ENCODE results near the gene GPRC5A. TPM values are rescaled to one million over a fixed set of nuclear protein-coding genes. Genes with fewer than 3 reads are reported as not detected.

Gene GPRC5A
- total and polyA plus RNA-seq, 10 of the 15 experiments (the other 5 are each of a cell fraction or from before 2014, with no cell fraction given), result 0.10 to 2.8 (median 1.1) TPM

DNA sequence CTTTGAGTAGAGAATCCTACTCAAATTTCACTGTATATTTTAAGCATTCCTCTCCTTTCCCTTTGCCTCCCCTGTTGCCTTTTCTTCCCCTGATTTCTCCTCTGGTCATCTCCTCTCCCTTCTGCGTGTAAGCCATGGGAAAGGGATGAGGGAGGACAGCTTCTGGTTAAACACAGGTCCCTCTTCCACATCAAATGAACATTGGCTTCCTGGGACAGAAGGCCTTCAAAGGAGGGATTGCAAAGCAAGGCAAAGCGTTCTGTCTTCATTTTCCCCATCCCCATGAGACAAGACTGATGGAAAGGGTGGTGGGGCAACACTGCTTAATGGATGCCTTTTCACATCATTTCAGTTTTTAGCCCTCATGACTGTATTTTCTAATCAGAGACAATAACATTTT is 26.2 kb downstream of the GPRC5A start:
- no peaks in the 10 kb centered on the region for H3K9me3 ChIP-seq (replicated peaks; ENCODE audit: control insufficient read depth, insufficient read depth, low read length)
- ATAC-seq, result no peak
- POLR2A ChIA-PET, result no interaction called here
- FAIRE-seq, result no peak
- no peak for TF ChIP-seq RBBP5 (conservative IDR thresholded peaks at IDR 0.05)
- TF ChIP-seq, protein P1, sequence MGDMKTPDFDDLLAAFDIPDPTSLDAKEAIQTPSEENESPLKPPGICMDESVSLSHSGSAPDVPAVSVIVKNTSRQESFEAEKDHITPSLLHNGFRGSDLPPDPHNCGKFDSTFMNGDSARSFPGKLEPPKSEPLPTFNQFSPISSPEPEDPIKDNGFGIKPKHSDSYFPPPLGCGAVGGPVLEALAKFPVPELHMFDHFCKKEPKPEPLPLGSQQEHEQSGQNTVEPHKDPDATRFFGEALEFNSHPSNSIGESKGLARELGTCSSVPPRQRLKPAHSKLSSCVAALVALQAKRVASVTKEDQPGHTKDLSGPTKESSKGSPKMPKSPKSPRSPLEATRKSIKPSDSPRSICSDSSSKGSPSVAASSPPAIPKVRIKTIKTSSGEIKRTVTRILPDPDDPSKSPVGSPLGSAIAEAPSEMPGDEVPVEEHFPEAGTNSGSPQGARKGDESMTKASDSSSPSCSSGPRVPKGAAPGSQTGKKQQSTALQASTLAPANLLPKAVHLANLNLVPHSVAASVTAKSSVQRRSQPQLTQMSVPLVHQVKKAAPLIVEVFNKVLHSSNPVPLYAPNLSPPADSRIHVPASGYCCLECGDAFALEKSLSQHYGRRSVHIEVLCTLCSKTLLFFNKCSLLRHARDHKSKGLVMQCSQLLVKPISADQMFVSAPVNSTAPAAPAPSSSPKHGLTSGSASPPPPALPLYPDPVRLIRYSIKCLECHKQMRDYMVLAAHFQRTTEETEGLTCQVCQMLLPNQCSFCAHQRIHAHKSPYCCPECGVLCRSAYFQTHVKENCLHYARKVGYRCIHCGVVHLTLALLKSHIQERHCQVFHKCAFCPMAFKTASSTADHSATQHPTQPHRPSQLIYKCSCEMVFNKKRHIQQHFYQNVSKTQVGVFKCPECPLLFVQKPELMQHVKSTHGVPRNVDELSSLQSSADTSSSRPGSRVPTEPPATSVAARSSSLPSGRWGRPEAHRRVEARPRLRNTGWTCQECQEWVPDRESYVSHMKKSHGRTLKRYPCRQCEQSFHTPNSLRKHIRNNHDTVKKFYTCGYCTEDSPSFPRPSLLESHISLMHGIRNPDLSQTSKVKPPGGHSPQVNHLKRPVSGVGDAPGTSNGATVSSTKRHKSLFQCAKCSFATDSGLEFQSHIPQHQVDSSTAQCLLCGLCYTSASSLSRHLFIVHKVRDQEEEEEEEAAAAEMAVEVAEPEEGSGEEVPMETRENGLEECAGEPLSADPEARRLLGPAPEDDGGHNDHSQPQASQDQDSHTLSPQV (IDR thresholded peaks at IDR 0.05), result no peak
- no peak for TF ChIP-seq PML (IDR thresholded peaks at IDR 0.05; ENCODE audit: low read length)
- no peak for TF ChIP-seq STAT1 (conservative IDR thresholded peaks at IDR 0.05)
- H4K20me1 ChIP-seq (ENCODE audit: control insufficient read depth, insufficient read depth), result no peaks in the 10 kb centered on the region; the same call in 1 of the 2 replicates
- in situ Hi-C loops (cut with MboI) (no loop called here), intact Hi-C loops (cut with micrococcal nuclease; ENCODE audit: unreplicated experiment) (loop anchor here (2.0 kb wide), 2 partner anchors 65 to 129 kb away; no protein-coding TSS in a partner anchor)
- H3K4me3 ChIP-seq, result no peak overlapping the region
- no peak overlapping the region for H3K4me2 ChIP-seq (ENCODE audit: control insufficient read depth, insufficient read depth)
- RAD21 ChIA-PET (ENCODE audit: unreplicated experiment), result interaction anchor here (1.2 to 2.7 kb wide), 2 partner anchors 16 to 294 kb away, joined by 3 to 21 read pairs; no protein-coding TSS in a partner anchor
- CTCF ChIA-PET, result interaction anchor here (1.9 to 9.2 kb wide), 4 partner anchors 65 to 297 kb away, joined by 5 to 105 read pairs (median 34); no protein-coding TSS in a partner anchor
- SMC1A ChIA-PET (ENCODE audit: uncharacterized antibody, unreplicated experiment), result interaction anchor here (1.7 to 4.5 kb wide), 3 partner anchors 127 to 295 kb away, joined by 3 to 50 read pairs (median 34); no protein-coding TSS in a partner anchor
- H2AFZ ChIP-seq (ENCODE audit: control insufficient read depth, low read depth, low read length), result no peak overlapping the region
- no peaks in the 10 kb centered on the region for H3K79me2 ChIP-seq (ENCODE audit: control insufficient read depth, insufficient read depth, low read length)
- H3K9ac ChIP-seq (ENCODE audit: control insufficient read depth, insufficient read depth, low read length), result no peak overlapping the region
- no peaks in the 10 kb centered on the region for H3K36me3 ChIP-seq (ENCODE audit: control insufficient read depth in 2 of 2, insufficient read depth in 2 of 2, low read length in 1 of 2)
- H3K27ac ChIP-seq (ENCODE audit: control insufficient read depth, insufficient read depth), result no peak overlapping the region
- no peaks in the 10 kb centered on the region for H3K4me1 ChIP-seq (ENCODE audit: control insufficient read depth, insufficient read depth, low read length)
- H3K27me3 ChIP-seq (replicated peaks in 1 of 2; ENCODE audit: control insufficient read depth in 2 of 2, insufficient read depth in 2 of 2, low read length in 1 of 2), result peaks cover 2 to 3% of the 10 kb centered on the region in 2 experiments; a peak in 2 of 4 replicates
- 17% methylated on average over 2 of the region's 2 CpGs for WGBS (ENCODE audit: insufficient coverage, insufficient replicate concordance, low lambda C conversion rate, missing lambda C conversion rate)
- DNase-seq (ENCODE audit: low read depth, low spot score), result no peak
- BruUV-seq (replicated peaks), result no TSS peak

Measured in GM12878 (cell line).